Measurements from ENCODE around the gene ACSL6.

Gene ACSL6

DNA sequence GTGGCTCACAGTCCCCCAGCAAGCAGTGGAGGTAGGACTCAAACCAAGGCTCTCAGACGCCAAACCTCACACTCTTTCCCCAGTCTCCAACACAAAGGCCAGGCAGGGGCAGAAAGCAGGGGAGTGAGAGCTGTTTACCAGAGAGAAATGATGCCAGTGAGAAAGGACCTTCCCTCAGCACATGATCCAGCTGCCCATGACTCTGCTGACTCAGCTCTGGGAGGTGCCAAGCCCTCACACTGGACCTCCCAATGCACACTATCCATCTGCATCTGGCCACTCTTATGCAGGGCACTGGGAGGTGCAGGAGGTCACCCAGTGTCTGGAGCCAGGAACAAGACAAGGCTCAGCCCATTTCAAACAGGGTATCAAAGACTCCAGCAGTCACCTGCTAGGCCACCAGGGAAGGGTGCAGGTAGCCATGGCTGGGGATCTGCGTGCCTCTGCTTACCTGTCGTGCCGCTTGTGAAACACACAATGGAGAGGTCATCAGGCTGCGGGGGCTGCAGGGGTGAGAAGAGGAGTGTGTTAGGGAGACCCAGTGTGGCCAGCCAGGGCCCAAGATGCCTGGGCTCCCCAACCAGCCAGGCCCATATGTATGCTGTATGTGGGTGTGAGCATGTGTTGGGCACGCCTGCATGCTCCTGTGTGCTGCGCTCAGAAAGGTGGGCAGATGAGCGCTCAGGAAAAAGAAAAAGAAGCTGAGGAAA lies 26.3 kb downstream of the ACSL6 start:
- no peak for DNase-seq (ENCODE audit: extremely low read depth in 1 of 2, low read depth in 1 of 2)

- no peak for DNase-seq (ENCODE audit: extremely low read depth in 1 of 2, low read depth in 1 of 2)
These were observed 28.1 kb downstream of the ACSL6 start for GRCh38 chr5:131983244-131983771.

DNA sequence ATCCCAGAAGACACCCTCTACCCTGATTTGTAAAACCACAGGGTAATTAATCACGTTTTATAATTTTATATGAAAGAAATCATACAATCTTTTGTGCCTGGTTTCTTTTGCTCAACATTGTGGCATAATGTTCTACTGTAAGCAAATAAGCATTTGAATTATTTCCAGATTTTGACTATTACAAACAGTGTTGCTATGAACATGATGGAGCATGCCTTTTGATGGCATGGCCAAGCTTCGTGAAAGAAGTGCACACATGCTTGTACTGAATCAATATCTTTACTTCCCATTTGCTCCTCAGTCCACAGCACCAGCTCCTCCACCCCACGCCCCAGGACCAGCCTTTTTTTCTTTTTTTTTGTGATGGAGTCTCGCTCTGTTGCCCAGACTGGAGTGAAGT lies 29.9 kb downstream of the ACSL6 start:
- no peak for DNase-seq (ENCODE audit: extremely low read depth in 1 of 2, low read depth in 1 of 2)

GRCh38 chr5:131980696-131981095 lies 30.8 kb downstream of the ACSL6 start:
- DNase-seq (ENCODE audit: extremely low read depth in 1 of 2, low read depth in 1 of 2), result no peak

DNA sequence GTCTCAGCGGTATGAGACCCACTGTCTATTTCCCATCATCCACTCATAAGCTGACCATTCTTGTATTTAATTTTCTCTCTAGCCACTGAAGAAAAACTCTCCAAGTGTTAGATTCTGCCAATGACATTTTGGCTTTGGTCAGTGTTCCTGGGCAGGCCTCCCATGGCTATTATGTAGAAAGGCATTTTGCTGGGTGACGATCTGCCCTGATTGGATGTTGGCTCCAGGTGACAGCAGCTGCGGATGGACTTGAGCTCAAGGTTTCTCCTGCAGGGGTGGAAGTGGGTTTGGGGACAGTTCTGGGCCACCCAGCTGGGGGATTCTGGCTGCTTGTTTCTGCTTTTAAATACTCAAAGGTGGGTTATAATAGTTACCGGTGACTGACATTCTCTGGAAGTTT lies 31.6 kb downstream of the ACSL6 start:
- DNase-seq (ENCODE audit: extremely low read depth in 1 of 2, low read depth in 1 of 2), result no peak

GRCh38 chr5:131977212-131977604 lies 34.2 kb downstream of the ACSL6 start:
- DNase-seq (ENCODE audit: extremely low read depth in 1 of 2, low read depth in 1 of 2), result no peak

- DNase-seq (ENCODE audit: extremely low read depth in 1 of 2, low read depth in 1 of 2), result no peak
These were observed 34.8 kb downstream of the ACSL6 start for GRCh38 chr5:131976414-131977211.

DNA sequence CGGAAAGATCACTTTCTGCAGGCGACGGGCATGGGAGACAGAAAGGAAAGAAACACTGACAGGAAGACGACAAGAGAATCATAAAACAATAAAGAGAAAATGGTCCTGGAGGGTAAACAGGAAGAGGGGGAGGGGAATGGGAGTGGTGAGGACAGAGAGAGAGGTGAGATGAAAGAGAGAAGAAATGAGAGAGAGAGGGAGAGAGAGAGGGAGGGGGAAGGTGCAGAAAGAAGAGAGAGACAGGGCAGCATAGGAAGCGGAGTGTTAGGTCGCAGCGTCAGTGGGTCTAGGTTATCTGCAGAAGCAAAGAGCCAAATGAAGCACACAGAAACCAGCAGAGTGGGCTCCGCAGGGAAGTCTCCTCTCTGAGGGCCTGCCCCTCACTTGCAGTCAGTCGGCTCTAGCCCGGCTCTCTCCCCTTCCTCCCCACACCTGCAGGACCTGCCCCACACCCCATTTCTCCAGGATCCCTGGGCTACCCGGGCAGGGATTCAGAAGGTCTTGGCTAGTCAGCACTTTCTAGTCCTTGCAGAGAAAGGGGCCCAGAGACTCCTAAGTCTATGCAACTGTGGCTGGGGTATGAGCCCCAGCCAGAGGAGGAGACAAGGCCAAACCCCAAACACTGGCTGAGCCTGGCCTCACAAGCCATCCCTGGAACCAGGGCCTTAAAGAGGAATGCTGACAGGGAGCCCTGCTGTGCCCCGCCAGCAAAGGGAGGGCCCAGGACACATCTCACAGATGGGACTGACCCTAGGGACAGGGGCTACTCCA lies 36.3 kb downstream of the ACSL6 start:
- DNase-seq (ENCODE audit: extremely low read depth in 1 of 2, low read depth in 1 of 2), result no peak

- no peak for DNase-seq (ENCODE audit: extremely low read depth in 1 of 2, low read depth in 1 of 2)
These were observed 36.9 kb downstream of the ACSL6 start for GRCh38 chr5:131974622-131974955.

GRCh38 chr5:131974016-131974415 lies 37.4 kb downstream of the ACSL6 start:
- DNase-seq (ENCODE audit: extremely low read depth in 1 of 2, low read depth in 1 of 2), result no peak

GRCh38 chr5:131973089-131973712 lies 38.3 kb downstream of the ACSL6 start:
- DNase-seq (ENCODE audit: extremely low read depth in 1 of 2, low read depth in 1 of 2), result no peak

DNA sequence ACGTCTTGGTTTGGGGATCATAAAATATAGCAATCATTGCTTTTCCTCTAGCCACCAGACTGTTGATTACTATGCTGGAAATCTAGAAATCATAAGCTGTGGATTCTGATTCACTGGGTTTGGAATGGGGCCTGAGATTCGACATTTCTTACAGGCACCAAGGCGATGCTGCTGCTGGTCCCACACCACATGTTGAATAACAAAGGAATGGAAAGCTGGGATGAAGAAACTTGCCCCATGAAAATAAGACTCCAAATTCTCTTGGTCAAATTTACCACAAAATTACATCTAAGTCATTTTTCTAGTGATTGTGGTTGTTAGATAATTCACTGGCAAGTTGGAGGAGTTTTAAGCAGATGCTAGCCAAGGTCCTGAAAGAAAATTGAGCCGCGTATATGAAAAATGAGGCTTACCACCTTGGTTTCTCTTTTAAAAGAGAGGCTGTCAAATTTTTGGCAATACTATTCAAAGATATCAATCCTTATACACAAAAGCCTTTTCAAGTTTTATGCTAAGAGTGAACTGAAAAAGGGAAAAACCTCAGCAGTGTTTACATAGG lies 43.0 kb downstream of the ACSL6 start:
- DNase-seq (ENCODE audit: extremely low read depth in 1 of 2, low read depth in 1 of 2), result no peak

- DNase-seq (ENCODE audit: extremely low read depth in 1 of 2, low read depth in 1 of 2), result no peak
These were observed 44.9 kb downstream of the ACSL6 start for GRCh38 chr5:131966551-131966950.

DNA sequence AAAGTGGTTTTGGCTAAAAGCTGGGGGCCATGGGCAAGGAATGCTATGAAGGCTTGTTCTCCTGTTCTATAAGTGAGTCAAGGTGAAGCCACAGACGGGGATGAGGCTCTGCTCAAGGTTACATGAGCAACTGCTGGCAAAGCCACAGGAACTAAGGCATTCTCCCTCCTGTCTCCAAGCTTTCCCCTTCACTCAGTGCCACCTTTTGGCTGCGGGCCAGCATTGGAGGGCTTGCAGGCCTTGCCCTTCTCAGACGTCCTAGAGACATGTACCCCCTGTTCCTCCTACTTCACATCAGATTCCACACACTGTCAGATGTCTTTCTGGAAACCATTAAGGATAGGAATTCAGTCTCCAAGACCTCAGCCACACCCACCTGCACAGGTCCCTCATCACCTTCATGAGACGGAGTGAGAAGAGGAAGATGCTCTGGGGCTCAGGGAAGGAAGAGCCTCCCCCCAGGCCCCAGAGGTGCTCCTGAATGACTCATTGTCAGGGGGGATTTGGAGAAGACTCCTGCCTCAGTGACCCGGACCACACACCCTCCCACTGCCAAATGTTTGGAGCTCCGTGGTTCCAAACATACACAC lies 45.5 kb downstream of the ACSL6 start:
- no peak for DNase-seq (ENCODE audit: extremely low read depth in 1 of 2, low read depth in 1 of 2)

- no peak for DNase-seq (ENCODE audit: extremely low read depth in 1 of 2, low read depth in 1 of 2)
These were observed 51.6 kb downstream of the ACSL6 start for GRCh38 chr5:131959906-131960305.

DNA sequence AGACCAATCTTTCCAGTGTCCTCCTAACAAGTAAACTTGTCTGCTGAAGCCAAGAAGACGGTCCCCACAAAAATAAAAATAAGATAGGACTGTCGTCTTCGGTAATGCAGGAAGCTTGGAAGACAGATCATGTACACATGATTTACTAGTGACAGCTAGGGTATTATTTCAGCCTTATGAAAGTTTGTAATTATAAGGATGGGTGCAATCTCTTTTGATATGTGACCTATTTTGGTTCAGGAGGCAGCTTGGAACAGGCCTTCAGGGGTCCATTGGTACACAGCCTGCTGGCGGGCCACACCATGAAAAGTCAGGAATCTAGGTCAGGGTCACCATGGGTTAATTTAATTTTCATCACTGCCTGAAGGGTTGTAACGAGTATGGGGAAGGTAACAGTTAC lies 52.3 kb downstream of the ACSL6 start:
- no peak for DNase-seq (ENCODE audit: extremely low read depth in 1 of 2, low read depth in 1 of 2)

GRCh38 chr5:131957721-131958441 lies 53.6 kb downstream of the ACSL6 start:
- DNase-seq (ENCODE audit: extremely low read depth in 1 of 2, low read depth in 1 of 2), result no peak

GRCh38 chr5:131953969-131954368 lies 57.5 kb downstream of the ACSL6 start:
- DNase-seq (ENCODE audit: extremely low read depth in 1 of 2, low read depth in 1 of 2), result no peak

- no peak for DNase-seq (ENCODE audit: extremely low read depth in 1 of 2, low read depth in 1 of 2)
These were observed 59.1 kb downstream of the ACSL6 start for GRCh38 chr5:131952301-131952857.

Measured in activated CD8-positive, alpha-beta memory T cell treated with anti-CD3 and anti-CD28 coated beads for 1 hour (primary cell).